T-helper 2 cell (primary cell): ENCODE data around the gene PCDHA4.
"Not testable (repeated sequence)": the region's sequence is repeated elsewhere in the genome, so short reads cannot be mapped to it uniquely, and the experiment has no call there.

Experiments used
- DNase-seq, 5 experiments: peaks; one replicate each; pipeline versions ENCODE4 v3.0.0 to v3.0.0-alpha.2; 2012 to 2022
- total RNA-seq, 2 donors: gene quantifications; one replicate each; lab custom pipeline; 2026; lab: John Stamatoyannopoulos, UW

PCDHA4 gene
- total RNA-seq, result 0 reads per million in 2 donors

DNA sequence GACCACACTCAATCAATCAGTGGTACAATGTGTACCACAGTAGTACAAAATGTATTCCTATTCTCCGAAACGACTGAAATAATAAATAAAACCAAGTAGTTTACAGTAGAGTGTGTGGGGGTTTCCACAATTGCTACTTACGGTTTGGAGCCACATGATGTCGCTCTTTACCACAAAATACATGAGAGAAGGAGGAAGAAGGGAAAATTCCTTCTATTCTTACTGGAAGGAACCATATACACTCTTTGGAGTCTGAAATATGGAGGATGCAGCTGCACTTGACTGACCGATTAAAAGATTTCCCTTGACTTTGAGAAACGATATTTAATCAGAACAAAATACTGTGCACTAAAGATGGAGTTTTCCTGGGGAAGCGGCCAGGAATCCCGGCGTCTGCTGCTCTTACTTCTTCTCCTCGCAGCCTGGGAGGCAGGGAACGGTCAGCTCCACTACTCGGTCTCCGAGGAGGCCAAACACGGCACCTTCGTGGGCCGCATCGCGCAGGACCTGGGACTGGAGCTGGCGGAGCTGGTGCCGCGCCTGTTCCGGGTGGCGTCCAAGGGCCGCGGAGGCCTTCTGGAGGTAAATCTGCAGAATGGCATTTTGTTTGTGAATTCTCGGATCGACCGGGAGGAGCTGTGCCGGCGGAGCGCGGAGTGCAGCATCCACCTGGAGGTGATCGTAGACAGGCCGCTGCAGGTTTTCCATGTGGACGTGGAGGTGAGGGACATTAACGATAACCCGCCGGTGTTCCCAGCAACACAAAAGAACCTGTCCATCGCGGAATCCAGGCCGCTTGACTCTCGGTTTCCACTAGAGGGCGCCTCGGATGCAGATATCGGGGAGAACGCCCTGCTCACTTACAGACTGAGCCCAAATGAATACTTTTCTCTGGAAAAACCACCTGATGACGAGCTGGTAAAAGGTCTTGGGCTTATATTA lies at the start of gene PCDHA4:
Gene PCDHA4, plus strand, starts transcription at position 235 of the 942 bp plus-strand sequence.
- no peak for DNase-seq

DNA sequence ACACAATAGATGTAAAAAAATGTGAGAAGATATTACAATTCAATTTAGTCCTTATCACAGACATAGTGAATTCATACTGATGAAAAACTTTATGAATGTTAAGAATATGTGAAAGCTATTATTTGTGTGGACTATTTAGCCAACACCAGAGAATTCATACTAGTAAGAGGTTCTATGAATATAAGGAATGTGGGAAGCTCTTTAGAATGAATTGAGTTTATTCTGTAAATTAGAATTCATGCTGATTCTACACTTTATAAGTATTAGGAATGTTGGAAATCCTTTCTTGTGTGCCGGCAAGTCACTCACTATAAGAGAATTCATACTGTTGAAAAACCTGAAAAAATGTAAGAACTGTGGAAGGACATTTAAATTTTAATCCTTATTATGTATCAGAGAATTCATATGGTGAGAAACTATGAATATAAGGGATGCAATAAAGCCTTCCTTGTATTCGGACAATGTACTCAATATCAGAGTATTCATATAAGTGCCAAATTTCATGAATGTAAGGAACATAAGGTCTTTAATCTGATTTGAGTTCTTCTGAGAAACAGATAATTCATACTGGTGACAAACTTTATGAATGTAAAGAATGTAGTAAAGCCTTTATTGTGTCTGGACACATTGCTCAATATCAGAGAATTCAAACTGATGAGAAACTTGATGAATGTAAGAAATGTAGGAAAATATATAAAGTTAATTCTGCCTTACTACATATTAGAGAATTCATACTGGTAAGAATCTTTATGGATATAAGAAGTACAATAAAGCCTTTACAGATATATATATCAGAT lies 42.5 kb upstream of the PCDHA4 start:
- no peak for DNase-seq

DNA sequence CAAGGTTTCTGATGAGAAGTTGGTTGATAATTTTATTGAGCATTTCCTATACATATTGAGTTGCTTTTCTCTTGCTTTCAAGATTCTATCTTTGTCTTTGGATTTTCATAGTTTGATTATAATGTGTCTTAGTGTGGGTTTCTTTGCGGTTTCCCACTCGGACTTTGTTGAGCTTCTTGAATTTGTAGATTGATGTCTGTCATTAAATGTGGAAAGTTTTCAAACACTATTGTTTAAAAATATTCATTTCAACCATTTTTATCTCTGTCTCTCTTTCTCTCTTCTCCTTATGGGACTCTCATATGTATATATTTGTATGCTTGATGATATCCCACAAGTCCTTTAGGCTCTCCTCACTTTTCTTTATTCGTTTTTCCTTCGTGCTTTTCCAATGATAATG lies 39.4 kb upstream of the PCDHA4 start:
- DNase-seq, result no peak

DNA sequence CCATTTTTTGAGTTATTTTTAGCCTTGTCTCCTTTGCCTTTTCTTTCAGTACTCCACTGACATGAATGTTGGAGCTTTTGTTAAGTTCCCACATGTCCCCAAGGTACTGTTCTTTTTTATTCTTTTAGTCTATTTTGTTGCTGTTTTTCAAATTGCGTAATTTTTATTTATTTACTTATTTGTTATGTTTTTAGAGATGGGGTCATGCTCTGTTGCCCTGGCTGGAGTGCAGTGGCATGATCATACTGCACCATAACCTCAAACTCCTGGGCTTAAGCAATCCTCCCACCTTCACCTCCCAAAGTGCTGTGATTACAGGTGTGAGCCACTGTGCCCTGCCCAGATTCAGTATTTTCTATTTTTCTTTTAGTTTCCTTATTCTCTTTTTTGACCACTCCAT lies 26.4 kb upstream of the PCDHA4 start:
- DNase-seq, result no peak

DNA sequence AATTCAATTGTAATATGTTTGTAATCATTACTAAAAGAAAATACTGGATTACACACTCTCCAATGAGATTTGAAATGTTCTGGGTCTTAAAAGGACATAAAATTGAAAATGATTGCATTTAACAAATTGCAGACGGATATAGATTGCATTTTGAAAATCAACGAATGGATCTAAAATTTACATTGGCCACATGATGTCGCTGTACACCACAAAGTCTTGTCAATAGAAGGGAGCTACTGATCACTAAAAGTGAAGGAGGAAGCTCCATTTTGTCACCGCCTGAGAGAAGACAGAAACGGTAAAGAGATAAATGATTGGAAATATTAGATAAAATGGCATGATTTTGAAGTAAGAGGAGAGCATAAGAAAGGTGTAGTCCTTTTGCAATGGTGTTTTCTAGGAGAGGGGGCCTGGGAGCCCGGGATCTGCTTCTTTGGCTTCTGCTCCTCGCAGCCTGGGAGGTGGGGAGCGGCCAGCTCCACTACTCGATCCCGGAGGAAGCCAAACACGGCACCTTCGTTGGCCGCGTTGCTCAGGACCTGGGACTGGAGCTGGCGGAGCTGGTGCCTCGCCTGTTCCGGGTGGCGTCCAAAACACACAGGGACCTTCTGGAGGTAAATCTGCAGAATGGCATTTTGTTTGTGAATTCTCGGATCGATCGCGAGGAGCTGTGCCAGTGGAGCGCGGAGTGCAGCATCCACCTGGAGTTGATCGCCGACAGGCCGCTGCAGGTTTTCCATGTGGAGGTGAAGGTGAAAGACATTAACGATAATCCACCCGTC lies 20.8 kb upstream of the PCDHA4 start, which contains the start of gene PCDHA1:
Gene PCDHA1, plus strand, starts transcription at position 236 of the 782 bp plus-strand sequence.
- peak in 1 of 5 experiments; percentile 8 for DNase-seq

DNA sequence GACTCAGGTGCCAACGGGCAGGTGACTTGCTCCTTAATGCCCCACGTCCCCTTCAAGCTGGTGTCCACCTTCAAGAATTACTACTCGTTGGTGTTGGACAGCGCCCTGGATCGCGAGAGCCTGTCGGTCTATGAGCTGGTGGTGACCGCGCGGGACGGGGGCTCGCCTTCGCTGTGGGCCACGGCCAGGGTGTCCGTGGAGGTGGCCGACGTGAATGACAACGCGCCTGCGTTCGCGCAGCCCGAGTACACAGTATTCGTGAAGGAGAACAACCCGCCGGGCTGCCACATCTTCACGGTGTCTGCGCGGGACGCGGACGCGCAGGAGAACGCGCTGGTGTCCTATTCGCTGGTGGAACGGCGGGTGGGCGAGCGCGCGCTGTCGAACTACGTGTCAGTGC lies 19.4 kb upstream of the PCDHA4 start:
- not testable (repeated sequence) for DNase-seq

DNA sequence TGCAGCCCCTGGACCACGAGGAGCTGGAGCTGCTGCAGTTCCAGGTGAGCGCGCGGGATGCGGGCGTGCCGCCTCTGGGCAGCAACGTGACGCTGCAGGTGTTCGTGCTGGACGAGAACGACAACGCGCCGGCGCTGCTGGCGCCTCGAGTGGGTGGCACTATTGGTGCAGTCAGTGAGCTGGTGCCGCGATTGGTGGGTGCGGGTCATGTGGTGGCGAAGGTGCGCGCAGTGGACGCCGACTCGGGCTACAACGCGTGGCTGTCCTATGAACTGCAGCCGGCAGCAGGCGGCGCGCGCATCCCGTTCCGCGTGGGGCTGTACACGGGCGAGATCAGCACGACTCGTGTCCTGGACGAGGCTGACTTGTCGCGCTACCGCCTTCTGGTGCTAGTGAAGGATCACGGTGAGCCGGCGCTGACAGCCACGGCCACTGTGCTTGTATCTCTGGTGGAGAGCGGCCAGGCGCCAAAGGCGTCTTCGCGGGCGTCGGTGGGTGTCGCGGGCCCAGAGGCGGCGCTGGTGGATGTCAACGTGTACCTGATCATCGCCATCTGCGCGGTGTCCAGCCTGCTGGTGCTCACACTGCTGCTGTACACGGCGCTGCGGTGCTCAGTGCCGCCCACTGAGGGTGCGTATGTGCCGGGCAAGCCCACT lies 18.9 kb upstream of the PCDHA4 start:
- not testable (repeated sequence) for DNase-seq

DNA sequence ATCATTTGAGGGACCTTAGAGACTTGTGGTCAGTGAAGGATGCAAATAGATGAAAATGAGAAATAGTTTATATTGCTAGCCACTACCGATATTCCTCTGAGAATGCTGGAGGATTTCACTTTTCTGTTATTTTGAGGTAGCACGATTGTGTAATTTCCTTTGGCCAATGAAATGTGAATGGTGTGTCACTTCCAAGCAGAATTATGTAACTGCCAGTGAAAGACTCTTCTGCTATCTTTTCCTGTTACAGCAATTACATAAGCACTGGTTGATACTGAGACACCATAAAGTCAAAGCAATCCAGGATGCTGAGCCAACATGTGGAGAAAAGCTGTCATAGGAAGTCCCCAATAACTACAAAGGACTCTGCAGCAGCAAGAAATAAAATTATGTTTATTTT lies 15.8 kb upstream of the PCDHA4 start:
- no peak for DNase-seq

DNA sequence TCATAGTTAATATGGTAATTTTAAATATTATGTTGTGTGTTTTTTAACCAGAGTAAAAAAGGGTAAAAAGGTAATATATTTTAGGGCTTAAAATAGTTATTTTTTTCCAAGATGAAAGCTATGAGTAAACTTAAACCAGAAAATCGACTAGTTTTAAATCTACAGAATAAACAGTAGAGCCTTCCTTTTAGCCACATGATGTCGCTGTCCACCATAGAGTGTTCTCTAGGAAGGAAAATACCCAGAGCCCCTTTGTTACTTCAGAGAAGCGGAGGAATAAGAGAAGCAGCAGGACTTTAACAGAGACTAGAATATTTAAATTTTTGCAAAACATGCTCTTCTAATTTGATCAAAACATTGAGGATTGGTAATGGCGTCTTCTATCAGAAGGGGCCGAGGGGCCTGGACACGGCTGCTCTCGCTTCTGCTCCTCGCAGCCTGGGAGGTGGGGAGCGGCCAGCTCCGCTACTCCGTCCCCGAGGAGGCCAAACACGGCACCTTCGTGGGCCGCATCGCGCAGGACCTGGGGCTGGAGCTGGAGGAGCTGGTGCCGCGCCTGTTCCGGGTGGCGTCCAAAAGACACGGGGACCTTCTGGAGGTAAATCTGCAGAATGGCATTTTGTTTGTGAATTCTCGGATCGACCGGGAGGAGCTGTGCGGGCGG lies 12.1 kb upstream of the PCDHA4 start, which contains the start of gene PCDHA2:
Gene PCDHA2, plus strand, starts transcription at position 258 of the 664 bp plus-strand sequence.
- no peak for DNase-seq

DNA sequence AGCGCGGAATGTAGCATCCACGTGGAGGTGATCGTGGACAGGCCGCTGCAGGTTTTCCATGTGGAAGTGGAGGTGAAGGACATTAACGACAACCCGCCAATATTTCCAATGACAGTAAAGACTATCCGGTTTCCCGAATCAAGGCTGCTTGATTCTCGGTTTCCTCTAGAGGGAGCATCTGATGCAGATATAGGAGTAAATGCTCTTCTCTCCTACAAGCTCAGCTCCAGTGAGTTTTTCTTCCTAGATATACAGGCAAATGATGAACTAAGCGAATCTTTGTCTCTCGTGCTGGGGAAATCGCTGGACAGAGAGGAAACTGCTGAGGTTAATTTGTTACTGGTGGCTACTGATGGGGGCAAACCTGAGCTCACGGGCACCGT lies 11.6 kb upstream of the PCDHA4 start:
- DNase-seq, result no peak

DNA sequence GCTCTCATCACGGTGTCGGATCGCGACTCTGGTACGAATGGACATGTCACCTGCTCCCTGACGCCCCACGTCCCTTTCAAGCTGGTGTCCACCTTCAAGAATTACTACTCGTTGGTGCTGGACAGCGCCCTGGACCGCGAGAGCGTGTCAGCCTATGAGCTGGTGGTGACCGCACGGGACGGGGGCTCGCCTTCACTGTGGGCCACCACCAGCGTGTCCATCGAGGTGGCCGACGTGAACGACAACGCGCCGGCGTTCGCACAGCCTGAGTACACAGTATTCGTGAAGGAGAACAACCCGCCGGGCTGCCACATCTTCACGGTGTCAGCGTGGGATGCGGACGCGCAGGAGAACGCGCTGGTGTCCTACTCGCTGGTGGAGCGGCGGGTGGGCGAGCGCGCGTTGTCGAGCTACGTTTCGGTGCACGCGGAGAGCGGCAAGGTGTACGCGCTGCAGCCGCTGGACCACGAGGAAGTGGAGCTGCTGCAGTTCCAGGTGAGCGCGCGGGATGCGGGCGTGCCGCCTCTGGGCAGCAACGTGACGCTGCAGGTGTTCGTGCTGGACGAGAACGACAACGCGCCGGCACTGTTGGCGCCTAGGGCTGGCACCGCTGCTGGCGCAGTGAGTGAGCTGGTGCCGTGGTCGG lies 10.7 kb upstream of the PCDHA4 start:
- not testable (repeated sequence) for DNase-seq

DNA sequence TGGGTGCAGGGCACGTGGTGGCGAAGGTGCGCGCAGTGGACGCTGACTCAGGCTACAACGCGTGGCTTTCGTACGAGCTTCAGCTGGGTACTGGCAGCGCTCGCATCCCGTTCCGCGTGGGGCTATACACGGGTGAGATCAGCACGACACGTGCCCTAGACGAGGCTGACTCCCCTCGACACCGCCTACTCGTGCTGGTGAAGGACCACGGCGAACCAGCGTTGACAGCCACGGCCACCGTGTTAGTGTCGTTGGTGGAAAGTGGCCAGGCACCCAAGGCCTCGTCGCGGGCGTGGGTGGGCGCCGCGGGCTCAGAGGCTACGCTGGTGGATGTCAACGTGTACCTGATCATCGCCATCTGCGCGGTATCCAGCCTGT lies 10.2 kb upstream of the PCDHA4 start:
- no peak for DNase-seq

DNA sequence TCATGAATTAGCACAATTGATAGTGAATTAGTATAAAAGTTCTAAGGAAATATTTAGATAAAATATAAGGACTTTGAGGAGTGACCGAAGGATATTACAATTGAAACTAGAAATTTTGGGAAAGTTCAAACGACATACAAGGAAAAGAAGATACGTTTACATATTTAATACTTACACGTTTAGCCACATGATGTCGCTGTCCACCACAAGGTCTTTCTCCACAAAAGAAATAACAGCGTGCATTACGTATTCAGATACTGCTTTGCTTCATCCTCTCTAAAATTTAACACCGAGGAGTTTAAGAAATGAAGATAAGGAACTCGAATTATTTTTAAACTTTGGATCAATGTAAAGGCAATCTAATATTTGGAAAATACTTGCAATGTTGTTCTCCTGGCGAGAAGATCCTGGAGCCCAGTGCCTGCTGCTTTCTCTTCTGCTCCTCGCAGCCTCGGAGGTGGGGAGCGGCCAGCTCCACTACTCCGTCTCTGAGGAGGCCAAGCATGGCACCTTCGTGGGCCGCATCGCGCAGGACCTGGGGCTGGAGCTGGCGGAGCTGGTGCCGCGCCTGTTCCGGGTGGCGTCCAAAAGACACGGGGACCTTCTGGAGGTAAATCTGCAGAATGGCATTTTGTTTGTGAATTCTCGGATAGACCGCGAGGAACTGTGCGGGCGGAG lies 5.9 kb upstream of the PCDHA4 start, which contains the start of gene PCDHA3:
Gene PCDHA3, plus strand, starts transcription at position 242 of the 678 bp plus-strand sequence.
- DNase-seq, result no peak

DNA sequence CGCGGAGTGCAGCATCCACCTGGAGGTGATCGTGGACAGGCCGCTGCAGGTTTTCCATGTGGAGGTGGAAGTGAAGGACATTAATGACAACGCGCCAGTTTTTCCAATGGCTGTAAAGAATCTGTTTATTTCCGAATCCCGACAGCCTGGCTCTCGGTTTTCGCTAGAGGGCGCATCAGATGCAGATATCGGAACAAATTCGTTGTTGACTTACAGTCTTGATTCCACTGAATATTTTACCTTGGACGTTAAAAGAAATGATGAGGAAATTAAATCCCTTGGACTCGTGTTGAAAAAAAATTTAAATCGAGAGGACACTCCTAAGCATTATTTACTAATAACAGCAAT lies 5.4 kb upstream of the PCDHA4 start:
- DNase-seq, result no peak

DNA sequence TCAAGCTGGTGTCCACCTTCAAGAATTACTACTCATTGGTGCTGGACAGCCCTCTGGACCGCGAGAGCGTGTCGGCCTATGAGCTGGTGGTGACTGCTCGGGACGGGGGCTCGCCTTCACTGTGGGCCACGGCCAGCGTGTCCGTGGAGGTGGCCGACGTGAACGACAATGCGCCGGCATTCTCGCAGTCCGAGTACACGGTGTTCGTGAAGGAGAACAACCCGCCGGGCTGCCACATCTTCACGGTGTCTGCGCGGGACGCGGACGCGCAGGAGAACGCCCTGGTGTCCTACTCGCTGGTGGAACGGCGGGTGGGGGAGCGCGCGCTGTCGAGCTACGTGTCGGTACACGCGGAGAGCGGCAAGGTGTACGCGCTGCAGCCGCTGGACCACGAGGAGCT lies 4.5 kb upstream of the PCDHA4 start:
- DNase-seq, result not testable (repeated sequence)

DNA sequence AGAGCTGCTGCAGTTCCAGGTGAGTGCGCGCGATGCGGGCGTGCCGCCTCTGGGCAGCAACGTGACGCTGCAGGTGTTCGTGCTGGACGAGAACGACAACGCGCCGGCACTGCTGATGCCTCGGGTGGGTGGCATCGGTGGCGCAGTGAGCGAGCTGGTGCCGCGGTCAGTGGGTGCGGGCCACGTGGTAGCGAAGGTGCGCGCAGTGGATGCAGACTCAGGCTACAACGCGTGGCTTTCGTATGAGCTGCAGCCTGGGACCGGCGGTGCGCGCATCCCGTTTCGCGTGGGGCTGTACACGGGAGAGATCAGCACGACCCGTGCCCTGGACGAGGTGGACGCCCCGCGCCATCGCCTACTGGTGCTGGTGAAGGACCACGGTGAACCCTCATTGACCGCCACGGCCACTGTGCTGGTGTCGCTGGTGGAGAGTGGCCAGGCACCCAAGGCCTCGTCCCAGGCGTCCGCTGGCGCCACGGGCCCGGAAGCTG lies 4.0 kb upstream of the PCDHA4 start:
- DNase-seq, result no peak

DNA sequence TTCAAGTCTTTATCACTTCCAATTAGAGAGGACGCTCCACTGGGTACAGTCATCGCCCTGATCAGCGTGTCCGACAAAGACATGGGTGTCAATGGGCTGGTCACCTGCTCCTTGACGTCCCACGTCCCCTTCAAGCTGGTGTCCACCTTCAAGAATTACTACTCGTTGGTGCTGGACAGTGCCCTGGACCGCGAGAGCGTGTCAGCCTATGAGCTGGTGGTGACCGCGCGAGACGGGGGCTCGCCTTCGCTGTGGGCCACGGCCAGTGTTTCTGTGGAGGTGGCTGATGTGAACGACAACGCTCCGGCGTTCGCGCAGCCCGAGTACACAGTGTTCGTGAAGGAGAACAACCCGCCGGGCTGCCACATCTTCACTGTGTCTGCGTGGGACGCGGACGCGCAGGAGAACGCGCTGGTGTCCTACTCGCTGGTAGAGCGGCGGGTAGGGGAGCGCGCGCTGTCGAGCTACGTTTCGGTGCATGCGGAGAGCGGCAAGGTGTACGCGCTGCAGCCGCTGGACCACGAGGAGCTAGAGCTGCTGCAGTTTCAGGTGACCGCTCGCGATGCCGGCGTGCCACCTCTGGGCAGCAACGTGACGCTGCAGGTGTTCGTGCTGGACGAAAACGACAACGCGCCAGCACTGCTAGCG lies 1.5 kb downstream of the PCDHA4 start:
- DNase-seq, result not testable (repeated sequence)

DNA sequence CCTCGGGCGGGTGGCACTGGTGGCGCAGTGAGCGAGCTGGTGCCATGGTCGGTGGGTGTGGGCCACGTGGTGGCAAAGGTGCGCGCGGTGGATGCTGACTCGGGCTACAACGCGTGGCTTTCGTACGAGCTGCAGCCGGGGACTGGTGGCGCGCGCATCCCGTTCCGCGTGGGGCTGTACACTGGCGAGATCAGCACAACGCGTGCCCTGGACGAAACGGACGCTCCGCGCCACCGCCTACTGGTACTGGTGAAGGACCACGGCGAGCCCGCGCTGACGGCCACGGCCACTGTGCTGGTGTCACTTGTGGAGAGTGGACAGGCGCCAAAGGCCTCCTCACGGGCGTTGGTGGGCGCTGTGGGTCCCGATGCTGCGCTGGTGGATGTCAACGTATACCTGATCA lies 2.0 kb downstream of the PCDHA4 start:
- no peak for DNase-seq
